ENCODE measurements around the gene UTP18.

- TF ChIP-seq CTCF (conservative IDR thresholded peaks at IDR 0.05) (no peak), ZFX (IDR thresholded peaks at IDR 0.05) (no peak)
Observed at GRCh38 chr17:51250314-51250840, 10.0 kb upstream of the UTP18 start.

Data from C4-2B (cell line).